H1 (cell line): Measurements from ENCODE around the gene GLMP. TPM values are rescaled to one million over a fixed set of nuclear protein-coding genes. Genes with fewer than 3 reads are reported as not detected.

ENCODE experiments used
- CTCF ChIA-PET: fragments of 300-600 bp; sonication (Branson Sonifier 250); formaldehyde crosslinking; loops from one replicate; lab custom pipeline; 2021; ENCODE audit not compliant: partially characterized antibody; lab: Charles Lee
- POLR2A ChIA-PET: fragments of 300-600 bp; sonication (Branson Sonifier 250); formaldehyde crosslinking; loops from one replicate; lab custom pipeline; 2021; ENCODE audit warnings: inconsistent platforms; ENCODE audit not compliant: partially characterized antibody; lab: Charles Lee
- DNase-seq, 2 experiments: peaks; one replicate each; pipeline versions ENCODE4 v3.0.0 to v3.0.0-alpha.2; 2010 to 2022; ENCODE audit warnings: low spot score in 2 of 2, low read depth in 1 of 2, mixed read lengths in 1 of 2
- FAIRE-seq: peaks from 2 replicates; lab custom pipeline; 2011; peaks lifted over from hg19 to GRCh38; lab: Jason Lieb, UNC
- H2AFZ ChIP-seq: 2 replicates; pipeline ENCODE4 v1.8.1; 2012; ENCODE audit warnings: low read length, inconsistent platforms
- H2AK5ac ChIP-seq: 2 replicates; pipeline ENCODE4 v1.6.1; 2013; ENCODE audit warnings: low read depth, low read length
- H2BK120ac ChIP-seq: replicated peaks from 2 replicates; pipeline ENCODE3; 2013; ENCODE audit warnings: low read depth, low read length, inconsistent platforms
- H2BK12ac ChIP-seq: 2 replicates; pipeline ENCODE4 v1.6.1; 2013; ENCODE audit warnings: low read depth, low read length
- H2BK15ac ChIP-seq: 2 replicates; pipeline ENCODE4 v1.6.1; 2013; ENCODE audit warnings: low read length
- H2BK20ac ChIP-seq: 2 replicates; pipeline ENCODE4 v1.6.1; 2013; ENCODE audit warnings: low read length
- H2BK5ac ChIP-seq: 2 replicates; pipeline ENCODE4 v1.6.1; 2013; ENCODE audit warnings: low read depth, low read length
- H3K14ac ChIP-seq: 2 replicates; pipeline ENCODE4 v1.6.1; 2013; ENCODE audit warnings: inconsistent platforms; ENCODE audit not compliant: insufficient read length
- H3K18ac ChIP-seq: 2 replicates; pipeline ENCODE4 v1.6.1; 2013; ENCODE audit warnings: low read length; ENCODE audit errors: extremely low read depth
- H3K23ac ChIP-seq: 2 replicates; pipeline ENCODE4 v1.6.1; 2013; ENCODE audit warnings: inconsistent platforms; ENCODE audit not compliant: insufficient read length
- H3K23me2 ChIP-seq: 2 replicates; pipeline ENCODE4 v1.6.1; 2013; ENCODE audit warnings: low read depth, low read length
- H3K27ac ChIP-seq: 2 replicates; pipeline ENCODE4 v1.6.1; 2011; ENCODE audit warnings: low read depth, low read length, inconsistent platforms
- H3K27me3 ChIP-seq, 4 experiments: replicated peaks in 1 of 4; 1 replicate in 1 of 4; 2 replicates in 3 of 4; pipeline versions ENCODE4 v1.6.1 to v1.8.1; 2011 to 2013; ENCODE audit warnings: low read length in 3 of 4, mild to moderate bottlenecking in 3 of 4, inconsistent platforms in 2 of 4, mixed read lengths in 2 of 4, moderate library complexity in 1 of 4; ENCODE audit not compliant: control insufficient read depth in 3 of 4, insufficient read depth in 3 of 4; ENCODE audit errors: extremely low read depth in 1 of 4
- H3K36me3 ChIP-seq, 4 experiments: 2 replicates each; pipeline versions ENCODE4 v1.6.1 to v1.8.1; 2011 to 2013; ENCODE audit warnings: mild to moderate bottlenecking in 4 of 4, low read length in 3 of 4, moderate library complexity in 2 of 4, control low read depth in 1 of 4, inconsistent platforms in 1 of 4; ENCODE audit not compliant: insufficient read depth in 4 of 4, control insufficient read depth in 2 of 4
- H3K4ac ChIP-seq: replicated peaks from 2 replicates; pipeline ENCODE3; 2013; ENCODE audit warnings: low read length, low read depth, mixed read lengths, inconsistent platforms; ENCODE audit not compliant: insufficient read length
- H3K4me1 ChIP-seq, 4 experiments: replicated peaks in 1 of 4; 1 replicate in 1 of 4; 2 replicates in 3 of 4; pipeline versions ENCODE4 v1.6.1 to v1.8.1; 2011 to 2013; ENCODE audit warnings: low read length in 3 of 4, inconsistent platforms in 2 of 4, mixed read lengths in 1 of 4; ENCODE audit not compliant: insufficient read depth in 4 of 4, control insufficient read depth in 3 of 4
- H3K4me2 ChIP-seq, 2 experiments: 2 replicates each; pipeline versions ENCODE4 v1.6.1 to v1.8.1; 2011 to 2013; ENCODE audit warnings: low read depth in 2 of 2, low read length in 2 of 2, control low read depth in 1 of 2, inconsistent platforms in 1 of 2, mild to moderate bottlenecking in 1 of 2; ENCODE audit not compliant: insufficient read depth in 1 of 2
- H3K4me3 ChIP-seq, 4 experiments: fragments of 200-600, 300-600 bp in 1 of 4; sonication (generic), shearing (Covaris generic), sonication (Bioruptor Twin) in 1 of 4; 2 replicates each; pipeline versions ENCODE4 v1.5.1 to v1.8.1; 2011 to 2016; ENCODE audit warnings: low read length in 4 of 4, low read depth in 3 of 4, control low read depth in 2 of 4, inconsistent platforms in 2 of 4, mild to moderate bottlenecking in 2 of 4, mixed read lengths in 1 of 4, moderate library complexity in 1 of 4; ENCODE audit not compliant: insufficient read depth in 2 of 4; ENCODE audit errors: extremely low read depth in 1 of 4
- H3K56ac ChIP-seq: replicated peaks from 2 replicates; pipeline ENCODE3; 2013; ENCODE audit warnings: low read depth, mild to moderate bottlenecking, mixed read lengths, low read length, inconsistent platforms; ENCODE audit not compliant: insufficient read length
- H3K79me1 ChIP-seq: 2 replicates; pipeline ENCODE4 v1.6.1; 2013; ENCODE audit warnings: low read depth, low read length, control low read depth
- H3K79me2 ChIP-seq, 2 experiments: 2 replicates each; pipeline versions ENCODE4 v1.6.1 to v1.8.1; 2012 to 2013; ENCODE audit warnings: low read length in 2 of 2, mild to moderate bottlenecking in 2 of 2, inconsistent platforms in 1 of 2; ENCODE audit not compliant: insufficient read depth in 2 of 2, control insufficient read depth in 1 of 2
- H3K9ac ChIP-seq, 4 experiments: replicated peaks in 1 of 4; 1 replicate in 1 of 4; 2 replicates in 3 of 4; pipeline versions ENCODE4 v1.6.1 to v1.8.1; 2011 to 2013; ENCODE audit warnings: low read depth in 3 of 4, low read length in 3 of 4, control low read depth in 2 of 4, mild to moderate bottlenecking in 2 of 4, moderate library complexity in 2 of 4, inconsistent platforms in 1 of 4; ENCODE audit errors: extremely low read depth in 1 of 4
- H3K9me3 ChIP-seq, 2 experiments: 2 replicates each; pipeline versions ENCODE4 v1.6.1 to v1.8.1; 2012 to 2013; ENCODE audit warnings: mild to moderate bottlenecking in 2 of 2, moderate library complexity in 2 of 2, control low read depth in 1 of 2, inconsistent platforms in 1 of 2, low read depth in 1 of 2, low read length in 1 of 2, mixed read lengths in 1 of 2; ENCODE audit not compliant: insufficient read depth in 2 of 2
- H4K20me1 ChIP-seq, 2 experiments: replicated peaks in 1 of 2; 2 replicates each; pipeline versions ENCODE3 to v1.8.1; 2011 to 2013; ENCODE audit warnings: inconsistent platforms in 2 of 2, low read length in 2 of 2, mild to moderate bottlenecking in 1 of 2; ENCODE audit not compliant: insufficient read depth in 2 of 2, control insufficient read depth in 1 of 2
- H4K5ac ChIP-seq: 2 replicates; pipeline ENCODE4 v1.6.1; 2013; ENCODE audit warnings: low read length, low read depth, mixed read lengths, inconsistent platforms; ENCODE audit not compliant: insufficient read length
- H4K8ac ChIP-seq: 2 replicates; pipeline ENCODE4 v1.8.0; 2013; ENCODE audit warnings: mild to moderate bottlenecking, moderate library complexity, low read length, inconsistent platforms; ENCODE audit not compliant: insufficient read depth; ENCODE audit errors: extremely low read depth
- H4K91ac ChIP-seq: replicated peaks from 2 replicates; pipeline ENCODE3; 2013; ENCODE audit warnings: low read length, mixed read lengths, inconsistent platforms; ENCODE audit not compliant: insufficient read length
- POLR2AphosphoS5 ChIP-seq: IDR thresholded peaks from 2 replicates; pipeline ENCODE4 v1.6.1; 2011; ENCODE audit warnings: low read depth, low read length
- TCF12 ChIP-seq: IDR thresholded peaks from 2 replicates; pipeline ENCODE4 v1.6.1; 2011; ENCODE audit warnings: low read depth, mild to moderate bottlenecking, low read length
- WGBS, 2 experiments: shearing (Covaris generic) in 1 of 2; methylation state at CpG; one replicate each; pipeline versions ENCODE4 v1.1.6 to v1.1.7; 2013 to 2015; ENCODE audit warnings: low lambda C conversion rate in 2 of 2, mixed read lengths in 2 of 2, inconsistent platforms in 1 of 2, low coverage in 1 of 2, missing lambda C conversion rate in 1 of 2; ENCODE audit not compliant: insufficient replicate concordance in 2 of 2, insufficient coverage in 1 of 2, insufficient read length in 1 of 2; ENCODE audit errors: extremely low coverage in 1 of 2, missing lambda C conversion rate in 1 of 2; 5-methylcytosine and 5-hydroxymethylcytosine counted together
- polyA plus RNA-seq, 7 experiments: library from polyadenylated mRNA; depleted of rRNA in 3 of 7; stranded (reverse) in 5 of 7; unstranded in 2 of 7; fragments of >200 nt in 5 of 7; fragments of 200-250 nt in 2 of 7; gene quantifications; 1 replicate in 5 of 7; 2 replicates in 1 of 7; 4 replicates in 1 of 7; pipeline versions ENCODE4 v1.2.1 to v1.2.3, GENCODE V29; 2011 to 2013; ENCODE audit warnings: missing spikeins in 2 of 7, mixed read lengths in 2 of 7
- total RNA-seq: library from RNA; stranded (reverse); fragmentation: NEBNext Ultra II Directional; extraction: Animal tissue kit (Norgen Biotek cat#: 25700); gene quantifications from 2 replicates; pipeline ENCODE4 v1.2.1, GENCODE V29; 2021

Gene GLMP
- total and polyA plus RNA-seq, 2 of the 8 experiments (the other 6 are each of a cell fraction or from before 2014, with no cell fraction given), result 48.1 to 59.5 TPM

GRCh38 chr1:156242738-156243137 is 52.7 kb downstream of the GLMP start:
- Histone ChIP-seq H2BK120ac (no peak overlapping the region), H3K14ac (no peak overlapping the region), H3K9me3 (no peaks in the 10 kb centered on the region), H2BK12ac (no peak overlapping the region), H3K79me2 (no peaks in the 10 kb centered on the region), H3K18ac (no peak overlapping the region; the same call in 1 of the 2 replicates), H2BK5ac (no peak overlapping the region), H2BK20ac (no peak overlapping the region), H3K23ac (no peak overlapping the region), H3K9ac (peak overlapping the region in 1 of 4 experiments; percentile 11; a peak in 1 of 7 replicates), H4K91ac (no peak overlapping the region), H2BK15ac (no peak overlapping the region), H4K20me1 (peaks cover 2 to 11% of the 10 kb centered on the region in 2 experiments), H3K4me3 (no peak overlapping the region), H3K4me2 (no peak overlapping the region)
- WGBS, 2 experiments, result 88% methylated on average over 10 of the region's 10 CpGs; no CpG with 5 or more reads in 1 of the 2 experiments
- POLR2A ChIA-PET, result interaction anchor here (1.0 to 11.8 kb wide), 9 partner anchors 9 to 113 kb away, joined by 3 to 102 read pairs (median 8); partner anchors contain the start of genes SMG5 and TMEM79
- no peak for TF ChIP-seq TCF12
- peak; percentile 32; the same call in 1 of the 2 replicates for TF ChIP-seq POLR2AphosphoS5
- TF ChIP-seq, all 59 proteins: peak for 1
- Histone ChIP-seq H3K27me3 (no peaks in the 10 kb centered on the region), H3K36me3 (peaks cover 8 to 19% (median 14%) of the 10 kb centered on the region in 4 experiments; a peak in 7 of 8 replicates), H3K23me2 (no peaks in the 10 kb centered on the region), H3K4ac (no peak overlapping the region), H3K4me1 (peaks cover 0 to 13% (median 5%) of the 10 kb centered on the region in 4 experiments; a peak in 6 of 7 replicates), H3K56ac (no peak overlapping the region), H2AK5ac (no peak overlapping the region), H3K79me1 (0 out of 2 replicates have a peak, but pooled peaks cover 2% of the 10 kb centered on the region), H4K5ac (no peak overlapping the region), H4K8ac (peak overlapping the region; percentile 7), H2AFZ (no peak overlapping the region), H3K27ac (no peak overlapping the region; the same call in 1 of the 2 replicates)
- no peak for FAIRE-seq
- CTCF ChIA-PET, result interaction anchor here (0.7 to 47.2 kb wide), 4 partner anchors 17 to 1879 kb away, joined by 3 to 1265 read pairs (median 8); partner anchors contain the start of gene SEMA4A
- peak in 1 of 2 experiments; percentile 52 for DNase-seq

Other genes with a start within 250 kb of the GLMP start
- 37.7 and 39.8 TPM in 2 replicates for gene UBQLN4, start 241.9 kb downstream of the GLMP start, total RNA-seq
- 47.8 and 52.0 TPM in 2 replicates for gene UBQLN4, start 241.9 kb downstream of the GLMP start, polyA plus RNA-seq (2011; rRNA removed)
- 50.5 and 54.7 TPM in 2 replicates for gene LAMTOR2, start 240.9 kb downstream of the GLMP start, total RNA-seq
- 122 and 131 TPM in 2 replicates for gene LAMTOR2, start 240.9 kb downstream of the GLMP start, polyA plus RNA-seq (2011; rRNA removed)
- 34.8 and 38.5 TPM in 2 replicates for gene RAB25, start 234.5 kb downstream of the GLMP start, total RNA-seq
- 98.2 and 117 TPM in 2 replicates for gene RAB25, start 234.5 kb downstream of the GLMP start, polyA plus RNA-seq (2011; rRNA removed)
- gene MEX3A, start 213.2 kb downstream of the GLMP start, total RNA-seq, result 52.4 and 54.7 TPM in 2 replicates
- 34.1 and 43.5 TPM in 2 replicates for gene MEX3A, start 213.2 kb downstream of the GLMP start, polyA plus RNA-seq (2011; rRNA removed)
- 46.8 and 48.0 TPM in 2 replicates for gene LMNA, start 181.0 kb downstream of the GLMP start, total RNA-seq
- 25.8 and 38.3 TPM in 2 replicates for gene LMNA, start 181.0 kb downstream of the GLMP start, polyA plus RNA-seq (2011; rRNA removed)
- 5.9 and 7.3 TPM in 2 replicates for gene SEMA4A, start 142.1 kb downstream of the GLMP start, total RNA-seq
- 10.6 and 12.0 TPM in 2 replicates for gene SEMA4A, start 142.1 kb downstream of the GLMP start, polyA plus RNA-seq (2011; rRNA removed)
- gene SLC25A44, start 101.6 kb downstream of the GLMP start, total RNA-seq, result 23.4 and 31.4 TPM in 2 replicates
- gene SLC25A44, start 101.6 kb downstream of the GLMP start, polyA plus RNA-seq (2011; rRNA removed), result 27.0 and 32.1 TPM in 2 replicates
- 113 and 116 TPM in 2 replicates for gene PMF1, start 82.7 kb downstream of the GLMP start, total RNA-seq
- 296 and 337 TPM in 2 replicates for gene PMF1, start 82.7 kb downstream of the GLMP start, polyA plus RNA-seq (2011; rRNA removed)
- 0.78 and 1.2 TPM in 2 replicates for gene BGLAP, start 53.5 kb downstream of the GLMP start, total RNA-seq
- 1.5 and 3.2 TPM in 2 replicates for gene BGLAP, start 53.5 kb downstream of the GLMP start, polyA plus RNA-seq (2011; rRNA removed)
- 7.1 and 7.2 TPM in 2 replicates for gene PAQR6, start 47.6 kb downstream of the GLMP start, total RNA-seq
- gene PAQR6, start 47.6 kb downstream of the GLMP start, polyA plus RNA-seq (2011; rRNA removed), result 11.3 and 20.2 TPM in 2 replicates
- gene SMG5, start 12.9 kb downstream of the GLMP start, total RNA-seq, result 94.7 and 98.0 TPM in 2 replicates
- 32.7 and 45.2 TPM in 2 replicates for gene SMG5, start 12.9 kb downstream of the GLMP start, polyA plus RNA-seq (2011; rRNA removed)
- 1.7 and 2.1 TPM in 2 replicates for gene TMEM79, start 11.4 kb downstream of the GLMP start, total RNA-seq
- 2.3 and 3.9 TPM in 2 replicates for gene TMEM79, start 11.4 kb downstream of the GLMP start, polyA plus RNA-seq (2011; rRNA removed)
- gene VHLL, start 3.6 kb upstream of the GLMP start, total RNA-seq, result not detected in 2 replicates
- gene VHLL, start 3.6 kb upstream of the GLMP start, polyA plus RNA-seq (2011; rRNA removed), result not detected in 2 replicates
- 471 and 480 TPM in 2 replicates for gene CCT3, start 42.6 kb upstream of the GLMP start, total RNA-seq
- gene CCT3, start 42.6 kb upstream of the GLMP start, polyA plus RNA-seq (2011; rRNA removed), result 321 and 431 TPM in 2 replicates
- gene TSACC, start 42.8 kb upstream of the GLMP start, total RNA-seq, result 1.0 and 2.1 TPM in 2 replicates
- 3.3 and 5.0 TPM in 2 replicates for gene TSACC, start 42.8 kb upstream of the GLMP start, polyA plus RNA-seq (2011; rRNA removed)
- gene RHBG, start 73.5 kb upstream of the GLMP start, total RNA-seq, result 2.2 and 2.6 TPM in 2 replicates
- 2.7 and 3.1 TPM in 2 replicates for gene RHBG, start 73.5 kb upstream of the GLMP start, polyA plus RNA-seq (2011; rRNA removed)
- gene MEF2D, start 205.1 kb upstream of the GLMP start, total RNA-seq, result 17.3 and 19.5 TPM in 2 replicates
- gene MEF2D, start 205.1 kb upstream of the GLMP start, polyA plus RNA-seq (2011; rRNA removed), result 20.3 and 44.4 TPM in 2 replicates